NCI-H2196 treated with DMSO at 0.1 percent for 48 hours (cell line): ENCODE data around the gene SPESP1.

ENCODE experiments used
- DNase-seq: peaks from one replicate; lab custom pipeline; 2025; ENCODE audit not compliant: unreplicated experiment; lab: John Stamatoyannopoulos, UW

SPESP1 gene

DNA sequence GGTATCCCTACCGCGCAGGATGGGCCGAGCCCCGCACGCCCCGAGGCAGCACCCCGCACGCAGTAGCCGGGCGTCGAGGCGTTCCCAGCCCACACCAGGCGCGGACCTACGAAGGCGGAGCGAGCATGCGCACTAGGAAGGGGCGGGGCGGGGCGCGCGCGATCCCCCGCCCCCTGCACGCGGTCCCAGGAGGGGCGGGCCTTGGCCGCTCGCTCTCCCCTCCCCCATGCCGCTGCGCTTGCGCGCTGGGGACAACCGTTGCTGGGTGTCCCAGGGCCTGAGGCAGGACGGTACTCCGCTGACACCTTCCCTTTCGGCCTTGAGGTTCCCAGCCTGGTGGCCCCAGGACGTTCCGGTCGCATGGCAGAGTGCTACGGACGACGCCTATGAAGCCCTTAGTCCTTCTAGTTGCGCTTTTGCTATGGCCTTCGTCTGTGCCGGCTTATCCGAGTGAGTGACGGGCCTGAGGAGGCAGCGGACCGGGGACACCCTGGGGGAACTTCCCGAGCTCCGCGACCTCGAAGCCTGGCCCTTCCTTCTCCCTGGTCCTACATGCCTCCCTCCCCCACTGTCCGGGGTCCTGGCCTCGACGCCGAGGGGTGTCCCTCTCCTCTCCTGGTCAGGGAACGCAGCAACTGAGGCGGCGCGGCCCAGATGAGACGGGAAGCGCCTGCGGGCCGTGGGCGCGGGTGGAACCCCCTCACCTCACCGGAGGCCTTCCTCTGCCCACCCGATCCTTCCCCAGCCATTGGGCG, at the start of gene SPESP1:
TSS of gene SPESP1 (plus strand) at position 258 of the 755 bp plus-strand sequence. CDS start at position 387, 129 bp downstream.
- DNase-seq = no peak

DNA sequence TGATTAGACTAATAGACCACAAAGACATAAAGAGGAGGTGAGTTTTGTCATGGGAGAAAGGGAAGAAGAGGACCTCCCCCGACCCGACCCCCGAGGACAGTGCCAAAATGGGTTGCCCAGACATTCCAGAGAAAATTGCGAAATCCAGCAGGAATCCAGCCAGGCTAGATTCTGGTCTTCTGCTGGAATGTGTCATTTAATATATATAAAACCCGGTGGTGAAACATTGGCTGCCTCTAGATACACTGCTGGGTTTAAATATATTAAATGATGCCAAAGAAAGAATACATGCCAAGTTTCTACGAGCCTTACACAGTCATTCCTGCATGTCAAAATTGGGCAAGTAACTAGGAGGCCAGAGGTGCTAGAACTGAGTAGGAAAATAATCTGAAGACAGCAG, 45.3 kb upstream of the SPESP1 start:
- no peak for DNase-seq

DNA sequence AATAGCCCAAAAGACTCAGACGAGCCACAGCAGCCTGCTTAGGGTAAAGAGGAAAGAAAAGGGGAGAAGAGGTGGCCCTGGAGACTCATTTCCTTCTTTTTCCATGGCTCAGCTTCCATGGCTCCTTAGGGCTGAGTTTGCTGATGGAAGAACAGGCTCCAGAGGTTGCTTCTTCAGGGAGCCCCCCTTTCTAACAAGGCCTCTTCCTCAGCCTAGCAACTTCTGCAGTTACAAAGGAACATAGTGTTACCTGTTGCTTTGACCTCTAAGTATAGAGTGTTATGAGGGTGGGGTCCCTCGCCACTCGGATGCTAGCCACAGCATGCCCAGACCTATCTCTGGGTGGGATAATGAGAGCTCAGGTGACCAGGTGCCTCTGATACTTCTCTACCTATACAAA, 43.2 kb upstream of the SPESP1 start:
- no peak for DNase-seq

GRCh38 chr15:68887819-68888218, 42.5 kb upstream of the SPESP1 start:
- no peak for DNase-seq

DNA sequence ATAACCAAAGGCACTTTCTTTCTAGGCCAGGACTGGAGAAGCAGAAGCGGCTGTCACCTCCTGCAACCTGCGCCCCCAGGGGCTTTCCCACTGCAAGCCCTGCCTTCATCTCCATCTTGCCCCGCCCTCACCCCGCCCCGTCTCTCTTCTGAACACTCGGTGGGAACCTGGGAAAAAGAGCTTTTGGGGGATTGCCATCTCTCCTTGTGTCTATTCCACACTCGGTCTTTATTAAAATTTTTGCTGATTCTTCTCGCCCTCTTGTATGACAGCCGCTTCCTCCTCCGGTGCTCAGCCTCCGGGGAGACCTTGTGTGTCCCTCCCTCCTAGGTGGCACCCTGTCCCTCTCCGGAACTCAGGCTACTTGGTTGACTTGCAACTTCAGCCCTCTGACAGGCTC, 41.9 kb upstream of the SPESP1 start:
- DNase-seq = no peak

GRCh38 chr15:68894208-68894607, 36.1 kb upstream of the SPESP1 start:
- DNase-seq = no peak

DNA sequence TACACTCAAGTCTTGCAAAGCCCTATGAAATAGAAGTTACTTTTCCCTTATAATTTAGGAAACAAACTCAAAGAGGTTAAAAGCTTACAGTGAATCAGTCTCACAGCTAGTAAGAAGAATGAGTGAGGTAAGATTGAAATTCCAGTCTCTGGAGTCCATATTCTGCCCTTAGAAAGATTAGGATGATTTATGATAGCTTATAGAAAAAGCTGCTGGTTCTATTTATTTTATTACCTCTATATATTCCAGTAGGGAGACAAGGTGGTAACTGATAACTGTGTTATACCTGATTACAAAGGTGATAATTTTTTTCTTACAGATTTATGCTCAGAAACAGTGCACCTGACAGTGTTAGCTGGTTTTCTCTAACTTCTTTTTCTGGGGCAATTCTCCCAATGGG, 34.1 kb upstream of the SPESP1 start:
- no peak for DNase-seq

GRCh38 chr15:68897016-68897415, 33.3 kb upstream of the SPESP1 start:
- no peak for DNase-seq

- no peak for DNase-seq
These were observed 30.3 kb upstream of the SPESP1 start for GRCh38 chr15:68900027-68900426.

GRCh38 chr15:68907396-68907923, 22.9 kb upstream of the SPESP1 start:
- no peak for DNase-seq

- DNase-seq = no peak
These were observed 20.7 kb upstream of the SPESP1 start for GRCh38 chr15:68909601-68910100.

DNA sequence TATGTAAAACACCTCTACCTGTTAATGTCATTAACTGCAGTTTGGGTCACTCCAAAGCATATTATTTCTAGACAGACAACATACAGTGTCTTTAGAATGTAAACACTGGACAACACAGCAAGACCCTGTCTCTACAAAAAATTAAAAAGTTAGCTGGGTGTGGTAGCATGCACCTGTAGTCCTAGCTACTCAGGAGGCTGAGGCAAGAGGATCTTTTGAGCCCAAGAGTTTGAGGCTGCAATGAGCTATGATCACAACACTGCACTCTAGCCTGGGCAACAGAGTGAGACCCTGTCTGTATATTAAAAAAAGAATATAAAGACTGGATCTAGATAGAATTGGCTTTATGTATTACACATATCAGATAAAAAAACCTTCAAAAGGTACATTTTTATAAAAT, 20.0 kb upstream of the SPESP1 start:
- no peak for DNase-seq

DNA sequence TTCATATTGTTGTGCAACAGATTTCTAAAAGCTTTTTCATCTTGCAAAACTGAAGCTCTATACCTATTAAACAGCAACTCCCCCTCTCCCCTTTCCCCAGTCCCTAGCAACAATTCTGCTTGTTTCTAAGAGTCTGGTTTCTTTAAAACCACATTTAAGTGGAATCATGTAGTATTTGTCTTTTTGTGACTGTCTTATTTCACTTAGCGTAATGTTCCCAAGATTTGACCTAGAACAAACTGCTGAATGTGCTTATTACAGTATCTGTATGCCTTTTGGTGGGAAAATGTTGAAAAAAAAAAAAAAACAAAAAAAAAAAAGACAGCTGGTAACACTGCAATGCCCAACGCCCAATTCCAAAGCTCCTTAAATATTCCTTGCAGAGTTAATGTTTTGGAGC, 19.5 kb upstream of the SPESP1 start:
- no peak for DNase-seq

DNA sequence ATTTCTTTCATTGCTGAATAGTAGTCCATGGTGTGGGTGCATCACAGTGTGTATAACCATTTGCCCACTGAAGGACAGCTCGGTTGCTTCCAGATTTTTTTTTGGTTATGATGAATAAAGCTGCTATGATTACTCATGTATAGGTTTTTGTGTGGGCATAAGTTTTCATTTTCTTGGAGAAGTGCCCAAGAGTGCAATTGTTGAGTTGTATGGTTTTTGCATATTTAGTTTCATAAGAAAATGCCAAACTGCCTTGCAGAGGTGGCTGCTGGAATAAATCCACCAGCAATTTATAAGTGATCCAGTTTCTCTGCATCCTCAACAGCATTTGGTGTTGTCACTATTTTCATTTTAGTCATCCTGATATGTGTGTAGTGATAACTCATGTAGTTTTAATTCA, 8.4 kb upstream of the SPESP1 start:
- no peak for DNase-seq

GRCh38 chr15:68924866-68925560, 5.3 kb upstream of the SPESP1 start:
- DNase-seq = peak; percentile 24

- no peak for DNase-seq
These were observed 2.7 kb downstream of the SPESP1 start for GRCh38 chr15:68933001-68933400.

DNA sequence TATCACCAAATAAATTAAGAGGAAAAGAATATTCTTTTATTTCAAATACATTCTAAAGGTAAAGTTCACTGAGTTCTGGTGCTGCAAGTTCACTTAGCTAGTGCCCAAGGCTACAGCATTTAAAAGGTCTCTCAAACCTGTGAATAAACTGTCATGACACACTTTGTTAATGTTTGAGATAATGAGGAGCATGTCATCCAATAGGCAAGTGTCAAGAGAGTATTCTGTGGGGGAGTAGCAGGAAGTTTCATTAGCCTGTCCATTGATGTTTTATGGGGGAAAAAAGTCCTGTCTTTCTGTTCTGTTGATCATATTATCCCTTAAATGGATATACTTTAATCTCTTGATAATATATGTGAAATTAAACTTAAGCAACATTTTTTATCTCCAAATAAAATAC, 4.0 kb downstream of the SPESP1 start:
- no peak for DNase-seq

DNA sequence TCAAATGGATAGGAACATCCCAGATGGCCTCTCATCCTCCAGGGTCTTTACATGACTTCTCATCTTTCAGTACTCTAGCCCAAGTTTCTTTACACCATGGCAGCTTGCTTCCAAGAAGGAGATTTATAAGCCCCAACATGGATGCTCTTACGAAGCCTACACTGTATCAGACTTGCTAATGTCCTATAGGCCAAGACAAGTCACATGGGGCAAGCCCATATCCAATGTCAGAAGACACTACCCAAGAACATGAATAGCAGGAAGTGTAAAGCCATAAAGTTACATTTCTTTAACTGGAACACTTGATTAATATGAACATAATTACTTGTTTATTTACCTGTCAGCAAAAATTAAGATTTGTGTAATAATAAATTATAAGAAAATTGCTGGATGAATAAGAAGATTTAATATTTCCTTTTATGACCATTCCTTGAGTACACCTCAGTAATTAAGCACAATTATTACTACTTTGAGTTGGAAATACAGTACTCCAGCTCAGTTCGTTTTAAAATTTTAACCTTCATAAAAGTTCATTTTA, 5.1 kb downstream of the SPESP1 start:
- DNase-seq = no peak

DNA sequence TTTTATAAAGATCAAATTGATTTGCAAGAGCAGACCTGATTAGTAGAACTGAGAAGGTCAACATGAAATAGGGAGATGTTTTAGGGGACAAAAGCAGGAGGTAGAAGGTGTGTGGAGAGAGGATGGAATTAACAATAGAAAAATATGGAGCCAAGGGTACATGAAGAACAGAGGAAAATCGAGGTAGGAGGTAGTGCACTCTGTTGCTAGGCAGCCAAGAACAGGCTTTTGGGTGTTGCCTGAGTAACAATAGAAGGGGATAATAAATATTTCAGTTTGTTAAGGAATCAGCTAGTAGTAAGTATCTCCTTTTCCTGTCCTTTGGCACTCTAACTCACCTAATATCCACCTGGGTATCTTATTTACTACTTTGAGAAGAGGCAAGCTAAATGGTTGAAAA, 9.2 kb downstream of the SPESP1 start:
- no peak for DNase-seq

- DNase-seq = no peak
These were observed 21.5 kb downstream of the SPESP1 start for GRCh38 chr15:68951813-68952212.

DNA sequence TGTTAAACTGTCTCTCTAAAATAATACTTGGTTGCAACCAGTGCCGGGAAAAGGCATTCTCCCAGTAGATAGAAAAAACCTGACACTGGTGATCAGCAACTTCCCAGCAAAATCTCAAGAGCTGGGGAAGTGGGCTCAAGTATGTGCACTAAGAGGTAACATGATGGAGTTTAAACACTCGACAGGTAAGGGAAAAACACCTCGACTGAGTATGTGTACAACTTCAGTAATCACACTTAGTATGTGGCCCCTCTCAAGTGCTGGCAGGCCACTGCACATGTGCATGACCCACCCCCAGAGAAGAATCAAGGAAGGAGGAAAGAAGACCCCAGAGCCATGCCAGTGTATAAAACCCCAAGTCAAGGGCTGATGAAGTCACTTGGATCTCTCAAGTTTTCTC, 27.4 kb downstream of the SPESP1 start:
- no peak for DNase-seq

DNA sequence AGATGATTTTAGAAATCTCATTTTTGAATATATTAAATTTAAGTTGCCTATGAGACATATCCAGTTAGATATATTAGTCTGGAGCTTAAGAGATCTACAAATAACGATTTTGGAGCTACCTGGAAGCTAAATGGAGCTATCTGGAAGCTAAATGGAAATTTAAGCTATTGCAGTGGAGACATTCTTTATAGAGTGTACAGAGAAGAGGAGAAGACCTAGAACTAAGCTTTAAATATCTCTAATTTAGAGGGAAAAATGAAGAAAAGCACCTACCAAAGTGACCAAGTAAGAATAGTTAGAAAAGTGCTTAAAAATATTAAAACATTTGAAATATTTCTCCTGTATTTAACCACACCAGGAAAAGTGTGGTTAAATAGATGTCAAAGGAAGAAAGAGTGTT, 28.3 kb downstream of the SPESP1 start:
- no peak for DNase-seq
